H1 (cell line): Measurements from ENCODE around the gene CLDN14. TPM values are rescaled to one million over a fixed set of nuclear protein-coding genes. Genes with fewer than 3 reads are reported as not detected.

Source experiments
- CBX5 ChIP-seq: fragments of 300-800, 300-1000 bp; sonication (generic); IDR thresholded peaks from 2 replicates; pipeline ENCODE4 v1.7.1; 2016; ENCODE audit warnings: antibody characterized with exemption, low read length, low read depth
- EGR1 ChIP-seq: IDR thresholded peaks from 2 replicates; pipeline ENCODE4 v1.6.1; 2011; ENCODE audit warnings: low read depth, low read length, borderline replicate concordance
- TAF1 ChIP-seq: IDR thresholded peaks from 2 replicates; pipeline ENCODE4 v1.6.1; 2011; ENCODE audit warnings: mild to moderate bottlenecking, low read depth, low read length
- YY1 ChIP-seq: IDR thresholded peaks from 2 replicates; pipeline ENCODE4 v1.6.1; 2011; ENCODE audit warnings: low read depth, mild to moderate bottlenecking, low read length
- polyA plus RNA-seq, 7 experiments: library from polyadenylated mRNA; depleted of rRNA in 3 of 7; stranded (reverse) in 5 of 7; unstranded in 2 of 7; fragments of >200 nt in 5 of 7; fragments of 200-250 nt in 2 of 7; gene quantifications; 1 replicate in 5 of 7; 2 replicates in 1 of 7; 4 replicates in 1 of 7; pipeline versions ENCODE4 v1.2.1 to v1.2.3, GENCODE V29; 2011 to 2013; ENCODE audit warnings: missing spikeins in 2 of 7, mixed read lengths in 2 of 7
- total RNA-seq: library from RNA; stranded (reverse); fragmentation: NEBNext Ultra II Directional; extraction: Animal tissue kit (Norgen Biotek cat#: 25700); gene quantifications from 2 replicates; pipeline ENCODE4 v1.2.1, GENCODE V29; 2021

CLDN14 gene
- total and polyA plus RNA-seq, 2 of the 8 experiments (the other 6 are each of a cell fraction or from before 2014, with no cell fraction given), result 0.08 TPM; not detected in 1

DNA sequence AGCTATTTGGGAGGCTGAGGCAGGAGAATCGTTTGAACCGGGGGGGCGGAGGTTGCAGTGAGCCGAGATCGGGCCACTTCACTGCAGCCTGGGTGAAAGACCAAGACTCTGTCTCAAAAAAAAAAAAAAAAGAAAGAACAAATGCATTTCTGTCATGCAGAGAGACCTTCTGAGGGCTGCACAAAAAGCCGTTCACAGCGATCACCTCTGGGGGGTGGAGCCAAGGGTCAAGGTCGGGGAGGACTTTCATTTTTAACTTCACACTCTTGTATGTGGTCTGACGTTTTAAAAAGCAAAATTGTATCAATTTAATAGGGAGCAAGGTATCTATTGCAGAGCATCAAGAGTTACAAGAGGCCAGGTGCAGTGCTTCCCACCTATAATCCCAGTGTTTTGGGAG is 26.6 kb upstream of the CLDN14 start (continued):
- TF ChIP-seq TAF1 (no peak), CBX5 (no peak), YY1 (no peak), EGR1 (no peak)
